NT2/D1 (cell line): Measurements from ENCODE around the gene TEX36.

Experiments used
- YY1 ChIP-seq: IDR thresholded peaks from 2 replicates; pipeline ENCODE4 v1.6.1; 2011; ENCODE audit not compliant: insufficient read length, insufficient read depth
- ZNF274 ChIP-seq: IDR thresholded peaks from 2 replicates; pipeline ENCODE4 v1.6.1; 2011; ENCODE audit warnings: mild to moderate bottlenecking, low read depth, low read length

GRCh38 chr10:125656523-125656922 lies 26.4 kb downstream of the TEX36 start:
- no peak for TF ChIP-seq YY1
- TF ChIP-seq ZNF274: no peak
